Astrocyte (in vitro differentiated cells and primary cell): ENCODE data around the gene KNL1.
"Not testable (repeated sequence)": the region's sequence is repeated elsewhere in the genome, so short reads cannot be mapped to it uniquely, and the experiment has no call there.

Experiments used
- CTCF ChIP-seq: IDR thresholded peaks from 2 replicates; pipeline ENCODE4 v1.5.1; 2011; ENCODE audit warnings: low read depth, mild to moderate bottlenecking, inconsistent platforms, low read length, moderate library complexity; ENCODE audit not compliant: insufficient read depth
- EZH2 ChIP-seq: IDR thresholded peaks from 2 replicates; pipeline ENCODE4 v1.6.1; 2012; ENCODE audit warnings: mild to moderate bottlenecking, low read length, inconsistent platforms; ENCODE audit not compliant: insufficient read depth

- not testable (repeated sequence) for TF ChIP-seq CTCF, EZH2
Observed at GRCh38 chr15:40676290-40676689, 82.2 kb downstream of the KNL1 start.
